H1 (cell line): Measurements from ENCODE around the gene HELZ2. TPM values are rescaled to one million over a fixed set of nuclear protein-coding genes. Genes with fewer than 3 reads are reported as not detected.

Experiments used
- CTBP2 ChIP-seq: IDR thresholded peaks from 2 replicates; pipeline ENCODE4 v1.7.0; 2011; ENCODE audit warnings: borderline replicate concordance, mild to moderate bottlenecking, moderate library complexity, mixed read lengths, low read length; ENCODE audit not compliant: insufficient read depth, insufficient read length
- NRF1 ChIP-seq: IDR thresholded peaks from 2 replicates; pipeline ENCODE4 v1.6.1; 2011; ENCODE audit warnings: mild to moderate bottlenecking, low read depth, low read length, improper control_type of control experiment
- SAP30 ChIP-seq: fragments of 300-600 bp; sonication (generic); IDR thresholded peaks from 2 replicates; pipeline ENCODE4 v1.7.1; 2012; ENCODE audit warnings: low read length, moderate library complexity, mild to moderate bottlenecking, inconsistent platforms; ENCODE audit not compliant: insufficient read depth, insufficient replicate concordance
- ZNF274 ChIP-seq: IDR thresholded peaks from 2 replicates; pipeline ENCODE4 v1.7.0; 2012; ENCODE audit warnings: low read length, borderline replicate concordance; ENCODE audit errors: extremely low read depth
- polyA plus RNA-seq, 7 experiments: library from polyadenylated mRNA; depleted of rRNA in 3 of 7; stranded (reverse) in 5 of 7; unstranded in 2 of 7; fragments of >200 nt in 5 of 7; fragments of 200-250 nt in 2 of 7; gene quantifications; 1 replicate in 5 of 7; 2 replicates in 1 of 7; 4 replicates in 1 of 7; pipeline versions ENCODE4 v1.2.1 to v1.2.3, GENCODE V29; 2011 to 2013; ENCODE audit warnings: missing spikeins in 2 of 7, mixed read lengths in 2 of 7
- total RNA-seq: library from RNA; stranded (reverse); fragmentation: NEBNext Ultra II Directional; extraction: Animal tissue kit (Norgen Biotek cat#: 25700); gene quantifications from 2 replicates; pipeline ENCODE4 v1.2.1, GENCODE V29; 2021

The HELZ2 gene
- total and polyA plus RNA-seq, 2 of the 8 experiments (the other 6 are each of a cell fraction or from before 2014, with no cell fraction given): 7.9 to 17.5 TPM

DNA sequence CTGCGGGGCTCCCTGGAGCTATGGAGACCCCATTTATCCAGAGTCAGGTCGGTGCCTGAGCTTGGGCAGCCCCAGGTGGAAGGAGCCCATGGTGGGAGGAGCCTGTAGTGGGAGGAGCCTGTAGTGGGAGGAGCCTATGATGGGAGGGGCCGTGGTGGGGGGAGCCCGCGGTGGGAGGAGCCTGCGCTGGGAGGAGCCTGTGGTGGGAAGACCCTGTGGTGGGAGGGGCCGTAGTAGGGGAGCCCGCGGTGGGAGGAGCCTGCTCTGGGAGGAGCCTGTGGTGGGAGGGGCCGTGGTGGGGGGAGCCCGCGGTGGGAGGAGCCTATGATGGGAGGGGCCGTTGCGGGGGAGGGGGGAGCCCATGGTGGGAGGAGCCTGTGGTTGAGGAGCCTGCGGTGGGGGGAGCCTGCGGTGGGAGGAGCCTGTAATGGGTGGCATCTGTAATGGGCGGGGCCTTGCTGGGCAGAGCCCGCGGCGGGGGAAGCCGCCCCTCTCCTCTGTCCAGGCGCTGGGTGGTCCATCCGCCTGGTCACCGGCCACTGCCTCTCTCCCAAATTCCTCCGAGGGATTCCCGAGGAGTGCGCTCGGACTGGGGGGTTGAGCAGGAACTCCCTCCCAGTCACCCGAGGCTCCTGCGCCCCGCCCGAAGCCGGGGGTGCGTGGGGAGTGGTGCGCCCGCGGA lies 20.6 kb downstream of the HELZ2 start (continued):
- TF ChIP-seq ZNF274 (no peak), NRF1 (0 out of 2 replicates have a peak, but pooled peaks have one; percentile 7), SAP30 (no peak), CTBP2 (no peak)
